AG09309 (cell line): ENCODE measurements around the gene XPNPEP2.
A peak's percentile ranks its signal among the peaks of the same experiment; 100 is the strongest.

Experiments
- DNase-seq: peaks from one replicate; pipeline ENCODE4 v3.0.0-alpha.2; 2010; ENCODE audit warnings: low read depth
- H3K4me3 ChIP-seq: 2 replicates; pipeline ENCODE4 v1.5.1; 2011; ENCODE audit warnings: mild to moderate bottlenecking, low read depth, low read length, moderate library complexity; ENCODE audit not compliant: control insufficient read depth
- CTCF ChIP-seq: IDR thresholded peaks from 2 replicates; pipeline ENCODE4 v1.5.1; 2011; ENCODE audit warnings: mild to moderate bottlenecking, low read depth, low read length, inconsistent platforms; ENCODE audit not compliant: insufficient read depth, control insufficient read depth; ENCODE audit errors: missing control alignments

Gene XPNPEP2

GRCh38 chrX:129746557-129747470 is 8.0 kb downstream of the XPNPEP2 start:
- no peak for TF ChIP-seq CTCF
- H3K4me3 ChIP-seq: no peak overlapping the region
- DNase-seq: no peak

- TF ChIP-seq CTCF: no peak
- H3K4me3 ChIP-seq: no peak overlapping the region
- DNase-seq: no peak
Measured at GRCh38 chrX:129747533-129747932, 8.8 kb downstream of the XPNPEP2 start.

GRCh38 chrX:129748305-129748704 is 9.5 kb downstream of the XPNPEP2 start:
- DNase-seq: peak; percentile 86
- no peak overlapping the region for H3K4me3 ChIP-seq
- TF ChIP-seq CTCF: no peak

- no peak overlapping the region for H3K4me3 ChIP-seq
- no peak for DNase-seq
- no peak for TF ChIP-seq CTCF
Measured at GRCh38 chrX:129749069-129749468, 10.3 kb downstream of the XPNPEP2 start.

- no peak for DNase-seq
- no peak for TF ChIP-seq CTCF
- H3K4me3 ChIP-seq: no peak overlapping the region
Measured at GRCh38 chrX:129750971-129751370, 12.2 kb downstream of the XPNPEP2 start.

GRCh38 chrX:129754056-129755024 is 15.6 kb downstream of the XPNPEP2 start:
- DNase-seq: no peak
- no peak overlapping the region for H3K4me3 ChIP-seq
- peak; percentile 16 for TF ChIP-seq CTCF
